HG03196 (cell line): ENCODE results near the gene ODR4.
"Not testable (repeated sequence)": the region's sequence is repeated elsewhere in the genome, so short reads cannot be mapped to it uniquely, and the experiment has no call there.

Source experiments
- ATAC-seq: cut with Tn5 transposase; IDR thresholded peaks from one replicate; pipeline ENCODE4 v1.9.1; 2021; ENCODE audit not compliant: unreplicated experiment

The ODR4 gene

GRCh38 chr1:186375152-186375928 lies at the start of gene ODR4, which contains the start of gene TPR:
ODR4 (plus strand) TSS chr1:186375838; CDS start chr1:186379786, 3,948 bp downstream.
TPR (minus strand) TSS chr1:186375253; CDS start chr1:186375028, 225 bp downstream.
- peak; percentile 92 for ATAC-seq

GRCh38 chr1:186326009-186326408 lies 49.6 kb upstream of the ODR4 start:
- ATAC-seq = no peak

GRCh38 chr1:186327331-186327730 lies 48.3 kb upstream of the ODR4 start:
- no peak for ATAC-seq

GRCh38 chr1:186330758-186331157 lies 44.9 kb upstream of the ODR4 start:
- ATAC-seq = no peak

DNA sequence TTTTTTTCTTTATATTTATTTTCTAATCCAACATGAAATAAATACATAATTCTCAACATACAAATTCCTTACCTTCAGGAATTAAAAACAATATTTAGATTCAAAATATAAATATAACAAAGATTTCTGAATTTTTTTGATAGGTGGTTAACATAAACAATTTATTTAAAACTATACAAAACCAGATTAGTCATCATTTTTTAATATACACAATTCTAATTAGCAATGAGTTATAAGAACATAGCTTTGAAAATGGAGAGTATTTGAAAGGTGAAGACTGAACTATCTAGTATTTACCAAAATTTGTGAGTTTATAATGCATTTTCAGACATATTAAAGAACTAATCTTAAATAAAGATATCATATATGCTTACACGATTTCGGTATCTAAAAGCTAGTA lies 38.1 kb upstream of the ODR4 start:
- ATAC-seq = no peak

DNA sequence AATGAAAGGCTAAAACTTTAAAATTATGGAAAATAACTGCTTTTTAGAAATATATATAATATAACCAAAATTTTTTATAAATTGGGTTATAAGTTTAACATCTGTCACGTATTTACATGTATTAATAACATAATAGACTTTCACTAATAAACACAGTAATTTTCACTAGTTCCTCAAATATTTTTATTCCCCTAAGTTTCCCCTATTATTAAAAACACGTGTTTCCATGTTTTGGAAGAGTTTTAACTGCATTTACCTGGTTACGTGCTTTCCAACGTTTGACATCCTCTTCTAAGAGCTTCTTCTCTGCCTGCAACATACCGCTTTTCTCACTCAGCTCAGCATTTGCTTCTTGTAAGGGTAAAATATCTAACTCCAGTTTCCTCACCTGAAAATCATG lies 34.9 kb upstream of the ODR4 start:
- no peak for ATAC-seq

DNA sequence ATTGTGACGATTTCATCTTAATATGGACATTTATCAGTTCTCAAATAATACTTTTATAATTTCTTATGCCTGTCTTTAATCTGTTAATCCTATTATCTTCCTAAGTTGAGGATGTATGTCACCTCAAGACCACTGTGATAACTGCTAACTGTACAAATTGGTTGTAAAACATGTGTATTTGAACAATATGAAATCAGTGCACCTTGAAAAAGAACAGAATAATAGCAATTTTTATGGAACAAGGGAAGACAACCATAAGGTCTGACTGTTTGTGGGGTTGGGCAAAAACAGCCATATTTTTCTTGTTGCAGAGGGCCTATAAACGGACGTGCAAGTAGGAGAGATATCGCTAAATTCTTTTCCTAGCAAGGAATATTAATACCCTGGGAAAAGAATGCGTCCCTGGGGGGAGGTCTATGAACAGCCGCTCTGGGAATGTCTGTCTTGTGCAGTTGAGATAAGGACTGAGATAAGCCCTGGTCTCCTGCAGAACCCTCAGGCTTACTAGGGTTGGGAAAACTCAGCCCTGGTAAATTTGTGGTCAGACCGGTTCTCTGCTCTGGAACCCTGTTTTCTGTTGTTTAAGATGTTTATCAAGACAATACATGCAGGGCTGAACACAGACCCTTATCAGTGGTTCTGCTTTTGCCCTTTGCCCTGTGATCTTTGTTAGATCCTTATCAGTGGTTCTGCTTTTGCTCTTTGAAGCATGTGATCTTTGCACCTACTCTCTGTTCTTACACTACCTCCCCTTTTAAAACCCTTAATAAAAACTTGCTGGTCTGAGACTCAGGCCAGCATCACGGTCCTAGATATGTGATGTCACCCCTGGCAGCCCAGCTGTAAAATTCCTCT lies 27.6 kb upstream of the ODR4 start:
- not testable (repeated sequence) for ATAC-seq

GRCh38 chr1:186374303-186375151 lies 1.1 kb upstream of the ODR4 start:
- peak; percentile 24 for ATAC-seq

GRCh38 chr1:186375929-186376319 lies 286 bp downstream of the ODR4 start:
- no peak for ATAC-seq

DNA sequence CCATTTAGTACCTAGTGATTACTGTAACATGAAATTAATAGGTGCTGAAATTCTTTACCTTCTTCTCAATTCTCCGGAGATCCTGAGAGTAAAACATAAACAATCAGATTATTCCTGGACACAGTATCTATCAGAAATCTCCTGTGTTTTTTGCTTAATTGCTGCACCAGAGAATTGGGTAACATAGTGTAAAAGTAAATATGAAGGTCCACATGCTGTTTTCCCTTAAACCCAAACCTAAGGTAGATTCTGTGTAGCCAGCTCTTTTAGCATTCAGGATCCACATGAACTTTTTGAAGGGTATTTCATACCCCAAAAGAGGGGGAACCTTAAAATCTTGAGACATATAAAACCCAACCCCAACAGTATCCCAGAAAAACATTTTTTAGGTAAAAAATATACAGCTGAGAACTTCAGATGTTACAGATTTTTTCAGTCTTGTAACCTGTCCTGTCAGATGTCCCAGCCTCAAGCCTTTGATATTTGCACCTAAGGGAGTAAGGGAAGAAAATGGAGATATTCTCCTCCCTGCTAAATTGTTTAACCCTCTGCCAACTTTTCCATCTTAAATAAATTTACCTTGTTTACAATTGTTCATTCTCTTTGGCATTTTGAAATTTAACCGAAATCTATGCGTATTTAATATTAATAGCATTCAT lies 11.2 kb downstream of the ODR4 start:
- ATAC-seq = no peak

DNA sequence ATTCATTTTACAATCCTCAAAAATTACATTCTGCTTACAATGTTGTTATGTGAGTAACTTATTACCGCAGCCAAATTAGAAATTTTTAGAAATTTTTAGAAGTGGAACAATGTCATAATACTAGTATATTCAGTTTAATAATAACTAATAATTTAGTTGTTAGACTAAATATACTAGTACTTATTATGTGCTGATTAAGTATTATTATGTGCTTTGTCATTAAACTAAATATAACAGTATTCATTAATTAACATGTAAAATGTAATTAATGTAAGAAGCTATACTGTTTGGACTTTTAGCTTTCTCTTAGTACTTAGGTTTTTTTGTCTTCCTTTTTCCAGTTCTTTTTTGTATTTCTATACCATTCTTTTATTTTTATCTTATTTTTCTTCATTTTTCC lies 15.3 kb downstream of the ODR4 start:
- no peak for ATAC-seq

- no peak for ATAC-seq
These were observed 16.2 kb downstream of the ODR4 start for GRCh38 chr1:186391841-186392240.

GRCh38 chr1:186392711-186393110 lies 17.1 kb downstream of the ODR4 start:
- not testable (repeated sequence) for ATAC-seq

DNA sequence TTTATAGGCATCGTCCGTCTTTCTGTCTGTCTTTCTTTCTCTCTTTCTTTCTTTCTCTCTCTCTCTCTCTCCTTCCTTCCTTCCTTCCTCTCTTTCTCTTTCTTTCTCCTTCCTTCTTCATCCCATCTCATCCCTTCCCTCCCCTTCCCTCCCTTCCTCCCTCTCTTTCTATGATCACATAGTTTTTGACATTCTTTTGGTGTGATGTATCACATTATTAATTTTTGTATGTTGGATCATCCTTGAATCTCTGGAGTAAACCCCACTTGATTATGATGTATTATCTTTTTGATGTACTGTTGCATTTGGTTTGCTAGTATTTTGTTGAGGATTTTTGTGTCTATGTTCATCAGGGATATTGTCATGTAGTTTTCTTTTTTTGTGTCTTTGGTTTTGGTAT lies 25.8 kb downstream of the ODR4 start:
- ATAC-seq = not testable (repeated sequence)

- no peak for ATAC-seq
These were observed 28.0 kb downstream of the ODR4 start for GRCh38 chr1:186403632-186404031.

GRCh38 chr1:186404454-186405051 lies 28.9 kb downstream of the ODR4 start:
- ATAC-seq = no peak

DNA sequence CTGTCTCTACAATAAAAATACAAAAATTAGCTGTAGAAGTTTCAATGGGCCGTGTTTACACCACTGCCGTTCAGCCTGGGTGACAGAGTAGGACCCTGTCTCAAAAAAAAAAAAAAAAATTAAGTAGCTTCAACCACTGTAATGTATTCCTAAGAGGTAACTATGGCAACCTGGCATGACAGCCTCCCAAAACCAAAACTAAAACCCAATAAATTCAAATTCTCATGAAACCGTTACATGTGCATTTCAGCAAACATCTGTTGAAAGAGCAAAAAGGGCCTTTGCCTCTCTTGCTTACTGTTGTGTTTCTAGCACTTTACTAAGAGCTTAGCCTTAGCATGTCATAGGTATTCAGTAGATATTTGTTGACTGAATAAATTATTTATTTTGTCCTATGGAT lies 33.5 kb downstream of the ODR4 start:
- ATAC-seq = no peak

DNA sequence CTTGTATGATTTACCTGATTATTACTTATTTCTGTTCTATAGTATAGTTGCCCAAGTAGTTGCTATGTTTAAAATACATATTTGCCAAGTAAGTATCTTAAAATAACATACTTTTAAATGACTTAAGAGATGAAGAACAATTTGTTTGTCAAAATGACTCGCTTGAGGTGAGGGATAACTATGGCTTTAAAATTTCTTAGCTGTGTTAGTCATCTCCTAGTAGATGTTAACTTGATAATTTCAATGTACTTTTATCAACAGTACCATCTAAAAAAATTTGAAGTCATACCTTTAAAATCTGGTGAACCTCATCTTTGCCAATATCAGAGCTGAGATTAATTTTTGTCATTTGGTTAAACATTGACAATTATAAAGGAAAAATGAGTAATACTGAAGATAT lies 37.7 kb downstream of the ODR4 start:
- ATAC-seq = no peak

DNA sequence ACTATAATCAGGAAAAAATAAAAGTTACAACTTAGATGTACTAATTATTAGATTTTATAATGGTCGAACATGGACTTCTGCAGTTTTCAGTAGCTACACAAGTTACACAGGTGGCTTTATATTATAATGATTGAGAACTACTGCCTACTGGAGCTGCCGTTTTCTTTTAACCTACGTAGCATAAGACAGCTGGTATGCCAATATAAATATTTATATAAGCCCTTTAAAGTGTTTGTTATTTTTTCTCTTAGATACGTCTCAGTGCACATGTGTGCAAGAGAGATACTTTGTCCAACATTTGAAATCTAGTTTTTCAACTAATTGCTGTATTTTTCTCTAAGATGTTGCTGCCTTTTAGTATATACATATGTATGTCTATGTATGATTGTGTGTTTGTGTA lies 42.9 kb downstream of the ODR4 start:
- ATAC-seq = no peak

GRCh38 chr1:186420311-186420710 lies 44.7 kb downstream of the ODR4 start:
- no peak for ATAC-seq
